Adrenal gland (tissue), 12 donors: ENCODE measurements around the gene NEGR1. TPM values are rescaled to one million over a fixed set of nuclear protein-coding genes. Genes with fewer than 3 reads are reported as not detected.

Experiments used
- DNase-seq, 7 donors: peaks; one replicate each; pipeline ENCODE4 v3.0.0-alpha.2; 2019 to 2020
- H3K27ac ChIP-seq, 5 donors: fragments of 200-600 bp; sonication (generic) in 4 of 5; 1 replicate in 3 of 5; 2 replicates in 2 of 5; pipeline versions ENCODE4 v1.5.1 to v1.8.0; 2016 to 2020; ENCODE audit warnings: mild to moderate bottlenecking in 1 of 5
- H3K27me3 ChIP-seq: fragments of 200-600 bp; 2 replicates; pipeline ENCODE4 v1.8.0; 2021
- H3K36me3 ChIP-seq, 2 donors: fragments of 200-600 bp; replicated peaks in 1 of 2; 1 replicate in 1 of 2; 2 replicates in 1 of 2; pipeline versions ENCODE4 v1.5.1 to v1.8.0; 2018 to 2022
- H3K4me1 ChIP-seq, 2 donors: fragments of 200-600 bp; replicated peaks in 1 of 2; 1 replicate in 1 of 2; 2 replicates in 1 of 2; pipeline versions ENCODE4 v1.5.1 to v1.8.0; 2018 to 2021
- H3K4me3 ChIP-seq, 4 donors: fragments of 200-600 bp; sonication (generic) in 3 of 4; one replicate each; pipeline ENCODE4 v1.5.1; 2016 to 2018
- H3K9me3 ChIP-seq, 3 donors: fragments of 200-600 bp; sonication (generic) in 1 of 3; replicated peaks in 1 of 3; 1 replicate in 2 of 3; 2 replicates in 1 of 3; pipeline versions ENCODE4 v1.5.1 to v1.8.0; 2016 to 2021
- POLR2A ChIP-seq, 2 donors: fragments of 450-650 bp; IDR thresholded peaks; one replicate each; pipeline ENCODE4 v1.6.1; 2017; ENCODE audit warnings: antibody characterized with exemption in 2 of 2, mild to moderate bottlenecking in 2 of 2, moderate library complexity in 1 of 2
- WGBS, 4 donors: extraction: QIAGEN DNeasy Blood & Tissue Kit in 2 of 4; methylation state at CpG; one replicate each; pipeline versions ENCODE4 v1.1.5 to v1.1.7; 2013 to 2017; 5-methylcytosine and 5-hydroxymethylcytosine counted together
- intact Hi-C, 2 donors: fragments of 100-400 bp; cut with DNase I; formaldehyde crosslinking; loops; one replicate each; pipeline versions ENCODE4 v1.14.1 to v1.15.0; 2022 to 2023
- polyA plus RNA-seq, 3 donors: library from polyadenylated mRNA; stranded (reverse); fragments of 200-250 nt in 2 of 3; fragments of 350-450 nt in 1 of 3; fragmentation: Illumina TruSeq in 1 of 3; extraction: RNeasy Lipid Tissue Mini Kit (QIAGEN cat#74804) in 1 of 3; gene quantifications; one replicate each; pipeline ENCODE4 v1.2.3, GENCODE V29; 2013 to 2014
- total RNA-seq, 9 donors: library from RNA; depleted of rRNA in 4 of 9; stranded (reverse); fragments of >200 nt in 4 of 9; fragments of 120-200 nt in 1 of 9; fragmentation: NEBNext Ultra II Directional in 1 of 9; extraction: Animal tissue kit (Norgen Biotek cat#: 25700) in 1 of 9; gene quantifications; one replicate each; pipeline versions ENCODE4 v1.1.0 to v1.2.4, GENCODE V29; 2013 to 2023
- TF ChIP-seq, protein P1 (sequence below), 6 experiments: fragments of 450-650 bp in 4 of 6; fragments of 200-600 bp in 2 of 6; sonication (generic) in 1 of 6; IDR thresholded peaks; 1 replicate in 5 of 6; 2 replicates in 1 of 6; pipeline versions ENCODE4 v1.5.1 to v1.8.0; 2016 to 2021; ENCODE audit warnings: antibody characterized with exemption in 6 of 6, mild to moderate bottlenecking in 2 of 6, moderate library complexity in 1 of 6
- donor health status: healthy with polysubstance abuse.
- donor health status: Bipolar disorder and iron deficiency.
- donor health status: DM: yes; HTN: yes; CAD: no.
- donor health status: DM: no; HTN: no; CAD: no.
- donor health status: DM: no; HTN: no; CAD: no.
- donor health status: DM: yes; HTN: yes; CAD: no.

NEGR1 gene
- total and polyA plus RNA-seq, 12 donors = 1.1 to 7.4 (median 4.0) TPM

GRCh38 chr1:71823708-71824305 lies 458.5 kb downstream of the NEGR1 start:
- WGBS, 4 donors = 74 to 84% (median 81%) methylated on average over 4 of the region's 4 CpGs
- intact Hi-C loops = no loop called here
- Histone ChIP-seq H3K36me3 (no peaks in the 10 kb centered on the region), H3K4me1 (no peaks in the 10 kb centered on the region), H3K9me3 (no peaks in the 10 kb centered on the region), H3K27me3 (no peaks in the 10 kb centered on the region), H3K27ac (no peak overlapping the region), H3K4me3 (no peak overlapping the region)
- no peak for TF ChIP-seq POLR2A (IDR thresholded peaks at IDR 0.05)
- TF ChIP-seq, protein P1, sequence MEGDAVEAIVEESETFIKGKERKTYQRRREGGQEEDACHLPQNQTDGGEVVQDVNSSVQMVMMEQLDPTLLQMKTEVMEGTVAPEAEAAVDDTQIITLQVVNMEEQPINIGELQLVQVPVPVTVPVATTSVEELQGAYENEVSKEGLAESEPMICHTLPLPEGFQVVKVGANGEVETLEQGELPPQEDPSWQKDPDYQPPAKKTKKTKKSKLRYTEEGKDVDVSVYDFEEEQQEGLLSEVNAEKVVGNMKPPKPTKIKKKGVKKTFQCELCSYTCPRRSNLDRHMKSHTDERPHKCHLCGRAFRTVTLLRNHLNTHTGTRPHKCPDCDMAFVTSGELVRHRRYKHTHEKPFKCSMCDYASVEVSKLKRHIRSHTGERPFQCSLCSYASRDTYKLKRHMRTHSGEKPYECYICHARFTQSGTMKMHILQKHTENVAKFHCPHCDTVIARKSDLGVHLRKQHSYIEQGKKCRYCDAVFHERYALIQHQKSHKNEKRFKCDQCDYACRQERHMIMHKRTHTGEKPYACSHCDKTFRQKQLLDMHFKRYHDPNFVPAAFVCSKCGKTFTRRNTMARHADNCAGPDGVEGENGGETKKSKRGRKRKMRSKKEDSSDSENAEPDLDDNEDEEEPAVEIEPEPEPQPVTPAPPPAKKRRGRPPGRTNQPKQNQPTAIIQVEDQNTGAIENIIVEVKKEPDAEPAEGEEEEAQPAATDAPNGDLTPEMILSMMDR (IDR thresholded peaks at IDR 0.05) = no peak
- DNase-seq = no peak

GRCh38 chr1:71817028-71817427 lies 465.3 kb downstream of the NEGR1 start:
- intact Hi-C loops = no loop called here
- no peak for DNase-seq
- no peaks in the 10 kb centered on the region for H3K4me1 ChIP-seq
- H3K9me3 ChIP-seq = no peaks in the 10 kb centered on the region
- no peak overlapping the region for H3K27ac ChIP-seq
- TF ChIP-seq, protein P1 (IDR thresholded peaks at IDR 0.05) = no peak
- no peak for TF ChIP-seq POLR2A (IDR thresholded peaks at IDR 0.05)
- no peaks in the 10 kb centered on the region for H3K27me3 ChIP-seq
- no peak overlapping the region for H3K4me3 ChIP-seq
- WGBS, 4 donors = 62 to 70% (median 65%) methylated on average over 4 of the region's 4 CpGs
- no peaks in the 10 kb centered on the region for H3K36me3 ChIP-seq

GRCh38 chr1:71809085-71809484 lies 473.3 kb downstream of the NEGR1 start:
- no peaks in the 10 kb centered on the region for H3K4me1 ChIP-seq
- no peaks in the 10 kb centered on the region for H3K27me3 ChIP-seq
- 54 to 68% (median 59%) methylated on average over 3 of the region's 3 CpGs for WGBS, 4 donors
- no peak for TF ChIP-seq POLR2A (IDR thresholded peaks at IDR 0.05)
- TF ChIP-seq, protein P1 (IDR thresholded peaks at IDR 0.05) = no peak
- H3K27ac ChIP-seq = no peak overlapping the region
- H3K36me3 ChIP-seq = no peaks in the 10 kb centered on the region
- DNase-seq = no peak
- H3K4me3 ChIP-seq = no peak overlapping the region
- intact Hi-C loops = no loop called here
- no peaks in the 10 kb centered on the region for H3K9me3 ChIP-seq

DNA sequence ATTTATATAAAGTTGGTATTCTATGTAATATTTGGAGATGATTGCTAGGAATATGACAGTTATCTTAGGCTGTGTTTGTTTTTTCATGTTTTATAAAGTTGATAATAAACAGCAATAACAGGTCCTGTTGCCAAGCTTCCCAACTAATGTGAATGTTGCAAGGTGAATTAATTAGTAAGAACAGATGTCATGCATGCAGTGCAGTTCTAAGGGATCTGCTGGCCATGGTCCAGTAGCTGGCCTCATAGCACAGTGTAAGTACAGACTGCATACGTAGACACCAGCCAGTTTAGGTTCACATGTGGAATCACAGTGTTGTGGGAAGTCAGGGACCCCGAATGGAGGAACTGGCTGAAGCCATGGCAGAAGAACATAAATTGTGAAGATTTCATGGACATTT lies 478.2 kb downstream of the NEGR1 start:
- DNase-seq = peak in 2 of 7 donors; percentile 12 to 78
- H3K4me1 ChIP-seq = no peaks in the 10 kb centered on the region
- intact Hi-C loops = no loop called here
- H3K9me3 ChIP-seq = no peaks in the 10 kb centered on the region
- no peaks in the 10 kb centered on the region for H3K36me3 ChIP-seq
- no peak overlapping the region for H3K27ac ChIP-seq
- WGBS, 4 donors = 60 to 75% (median 70%) methylated on average over 2 of the region's 2 CpGs
- TF ChIP-seq, protein P1 (IDR thresholded peaks at IDR 0.05) = no peak
- TF ChIP-seq POLR2A (IDR thresholded peaks at IDR 0.05) = no peak
- H3K27me3 ChIP-seq = no peaks in the 10 kb centered on the region
- no peak overlapping the region for H3K4me3 ChIP-seq
